HG02884 (cell line): Measurements from ENCODE around the gene GGT7.
A peak's percentile ranks its signal among the peaks of the same experiment; 100 is the strongest.
"Not testable (repeated sequence)": the region's sequence is repeated elsewhere in the genome, so short reads cannot be mapped to it uniquely, and the experiment has no call there.

Experiments used
- ATAC-seq: cut with Tn5 transposase; IDR thresholded peaks from one replicate; pipeline ENCODE4 v1.9.1; 2021; ENCODE audit warnings: mild to moderate bottlenecking, moderate library complexity; ENCODE audit not compliant: unreplicated experiment

Gene GGT7

DNA sequence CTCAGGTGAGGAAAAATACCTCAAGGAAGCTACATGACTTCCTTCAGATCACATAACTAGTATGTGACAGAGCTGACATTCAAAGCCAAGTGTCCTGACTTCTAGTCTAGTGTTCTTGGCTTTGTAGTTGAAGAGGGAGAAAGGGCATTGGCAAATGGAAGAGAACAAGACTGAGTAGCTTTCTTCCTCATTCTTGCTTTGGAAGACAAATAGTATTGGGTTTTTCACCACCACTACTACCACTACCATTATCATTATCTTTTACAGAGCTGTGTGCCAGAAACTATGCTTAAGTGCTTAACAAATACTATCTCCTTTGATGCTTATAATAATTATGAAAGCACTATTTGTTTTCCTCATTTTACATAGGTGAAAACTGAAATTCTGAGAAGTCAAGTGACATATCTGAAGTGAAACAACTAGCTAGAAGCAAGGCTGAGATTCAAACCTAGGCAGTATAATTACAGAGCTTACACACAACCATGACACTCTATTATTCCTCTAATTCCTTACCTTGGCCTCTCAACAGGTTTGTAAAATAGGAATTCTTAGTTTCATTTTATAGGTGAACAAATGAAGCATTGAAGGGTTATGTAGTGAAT lies 10.5 kb upstream of the GGT7 start:
- no peak for ATAC-seq

DNA sequence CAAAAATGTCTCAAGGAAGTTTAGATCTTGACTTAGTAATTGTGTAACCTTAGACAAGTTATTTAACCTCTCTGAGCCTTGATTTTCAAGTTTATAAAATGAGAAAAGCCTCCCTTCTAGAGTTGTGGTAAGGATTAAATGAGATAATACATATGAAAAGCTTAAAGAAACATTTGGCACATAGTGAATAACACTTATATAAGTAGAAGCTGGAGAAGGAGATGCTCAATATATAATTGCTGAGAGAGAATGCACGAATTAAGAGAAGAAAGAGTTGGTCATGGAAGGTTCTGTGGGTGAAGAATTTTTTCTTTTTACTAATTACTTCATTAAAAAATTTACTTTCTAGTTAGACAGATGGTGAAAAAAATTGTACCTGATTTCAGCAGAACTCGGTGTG lies 9.0 kb upstream of the GGT7 start:
- ATAC-seq = no peak

- not testable (repeated sequence) for ATAC-seq
Measured at GRCh38 chr20:34880971-34881370, 8.3 kb upstream of the GGT7 start.

- ATAC-seq = no peak
Measured at GRCh38 chr20:34880215-34880850, 7.7 kb upstream of the GGT7 start.

- ATAC-seq = peak; percentile 29
Measured at GRCh38 chr20:34876406-34877282, 4.0 kb upstream of the GGT7 start, which contains the start of gene ACSS2. Gene ACSS2 (plus strand): TSS chr20:34876612. CDS start chr20:34876646, 34 bp downstream.

DNA sequence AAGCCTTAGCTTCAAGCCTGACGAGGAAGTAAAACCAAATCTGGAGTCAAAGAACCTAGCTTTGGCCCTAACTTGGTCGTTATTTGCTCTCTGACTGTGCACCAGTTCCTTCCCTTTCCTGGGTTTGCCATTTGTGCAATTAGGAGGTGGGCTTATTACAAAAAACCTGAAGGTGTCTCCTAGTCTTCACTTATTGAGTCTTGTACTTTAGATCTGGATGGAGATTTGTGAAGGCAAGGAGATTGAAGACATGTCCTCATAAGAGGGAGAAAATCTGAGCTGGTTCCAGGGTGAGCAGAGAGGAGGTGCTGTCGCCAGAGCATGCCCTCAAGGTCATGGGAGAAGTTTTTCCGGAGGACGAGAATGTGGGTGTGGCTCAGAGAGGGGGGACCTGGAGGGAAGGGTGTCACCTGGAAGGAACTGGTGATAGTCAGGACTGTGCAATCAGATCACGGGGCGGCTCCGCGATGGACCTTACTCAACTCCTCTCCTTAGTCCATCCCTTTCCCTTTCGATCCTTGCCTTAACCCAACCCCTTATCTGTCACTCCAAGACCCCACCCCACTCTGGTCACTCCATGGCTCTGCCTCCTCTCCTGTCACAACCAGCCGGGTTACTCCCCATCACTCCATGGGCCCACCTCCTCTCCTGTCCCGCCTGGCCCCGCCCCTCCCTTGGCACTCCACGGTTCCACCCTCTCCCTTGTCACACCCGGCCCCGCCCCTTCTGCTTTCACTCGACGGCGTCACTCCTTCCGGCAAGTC lies 3.2 kb upstream of the GGT7 start:
- peak; percentile 66 for ATAC-seq

GRCh38 chr20:34874094-34874654 lies 1.5 kb upstream of the GGT7 start:
- no peak for ATAC-seq

DNA sequence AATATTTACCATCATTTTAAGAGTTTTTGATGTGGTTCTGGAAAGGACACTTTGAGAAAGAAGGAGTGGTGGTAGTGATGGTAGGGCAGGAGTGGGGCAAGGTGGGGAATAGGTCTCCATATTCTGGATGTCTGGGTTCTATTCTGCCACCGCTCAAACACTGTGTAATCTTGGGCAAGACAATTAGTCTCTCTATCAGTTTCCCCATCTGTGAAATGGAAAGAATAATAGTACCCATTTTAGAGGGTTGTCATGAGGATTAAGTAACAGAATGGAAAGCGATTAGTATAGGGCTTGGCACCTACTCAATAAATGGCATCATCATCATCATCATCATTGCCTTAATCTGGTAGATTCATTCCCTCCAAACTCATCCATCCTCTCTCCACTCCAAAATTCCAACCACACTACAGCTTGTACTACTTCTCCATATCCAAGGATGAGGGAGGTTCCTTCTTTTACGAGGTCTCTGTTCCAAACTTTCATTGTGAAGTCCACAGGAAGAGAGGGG lies 982 bp upstream of the GGT7 start:
- no peak for ATAC-seq

GRCh38 chr20:34871966-34872621 lies 562 bp downstream of the GGT7 start:
- no peak for ATAC-seq

- no peak for ATAC-seq
Measured at GRCh38 chr20:34871320-34871926, 1.2 kb downstream of the GGT7 start.

DNA sequence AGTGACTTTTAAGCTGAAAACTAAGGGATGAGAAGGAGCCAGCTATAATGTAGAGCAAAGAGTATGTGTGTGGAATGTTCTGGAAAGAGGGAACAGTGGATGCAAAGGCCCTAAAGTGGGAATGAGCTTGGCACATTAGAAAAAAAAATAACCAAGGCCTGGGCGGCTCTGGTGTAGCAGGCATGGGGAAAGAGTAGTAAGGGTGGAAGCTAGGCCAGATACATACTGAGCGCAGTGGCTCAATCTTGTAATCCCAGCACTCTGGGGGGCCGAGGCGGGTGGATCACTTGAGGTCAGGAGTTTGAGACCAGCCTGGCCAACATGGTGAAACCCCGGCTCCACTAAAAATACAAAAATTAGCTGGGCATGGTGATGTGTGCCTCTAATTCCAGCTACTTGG lies 8.4 kb downstream of the GGT7 start:
- no peak for ATAC-seq

GRCh38 chr20:34863421-34863965 lies 9.2 kb downstream of the GGT7 start:
- no peak for ATAC-seq

- no peak for ATAC-seq
Measured at GRCh38 chr20:34862724-34863123, 9.9 kb downstream of the GGT7 start.

DNA sequence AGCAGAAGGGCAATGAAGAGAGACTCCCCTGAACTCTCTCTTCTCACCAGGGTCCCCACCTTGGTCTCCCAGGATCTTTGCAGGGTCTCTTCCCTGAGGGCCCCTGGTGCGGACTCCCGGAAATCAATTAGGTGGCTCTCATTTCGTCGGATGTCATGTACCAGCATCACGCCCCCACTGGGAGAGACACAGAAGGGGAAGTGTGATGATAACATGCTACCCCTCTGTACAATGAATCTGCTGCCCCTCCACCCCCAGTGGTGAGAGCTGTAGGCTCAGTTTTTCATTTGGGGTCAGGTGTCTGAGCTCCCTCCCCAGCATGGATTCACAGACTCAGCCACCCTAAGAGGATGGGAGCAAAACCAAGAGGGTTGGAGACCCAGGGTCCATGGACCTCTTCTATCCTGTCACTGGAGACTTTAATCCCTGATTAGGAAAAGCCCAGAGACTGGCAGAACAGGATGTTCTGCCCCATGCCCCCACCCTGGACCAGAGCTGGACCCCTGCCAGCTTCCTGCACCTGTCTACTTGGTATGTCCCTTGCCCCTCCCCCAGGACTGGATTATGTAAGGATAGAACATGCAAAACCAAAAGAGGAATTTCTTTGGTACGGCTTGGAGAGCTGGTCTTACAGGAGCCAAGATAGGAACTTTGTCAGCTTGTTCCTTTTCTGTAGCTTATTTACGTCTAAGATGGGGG lies 11.1 kb downstream of the GGT7 start:
- ATAC-seq = no peak

GRCh38 chr20:34859826-34860545 lies 12.7 kb downstream of the GGT7 start:
- no peak for ATAC-seq

DNA sequence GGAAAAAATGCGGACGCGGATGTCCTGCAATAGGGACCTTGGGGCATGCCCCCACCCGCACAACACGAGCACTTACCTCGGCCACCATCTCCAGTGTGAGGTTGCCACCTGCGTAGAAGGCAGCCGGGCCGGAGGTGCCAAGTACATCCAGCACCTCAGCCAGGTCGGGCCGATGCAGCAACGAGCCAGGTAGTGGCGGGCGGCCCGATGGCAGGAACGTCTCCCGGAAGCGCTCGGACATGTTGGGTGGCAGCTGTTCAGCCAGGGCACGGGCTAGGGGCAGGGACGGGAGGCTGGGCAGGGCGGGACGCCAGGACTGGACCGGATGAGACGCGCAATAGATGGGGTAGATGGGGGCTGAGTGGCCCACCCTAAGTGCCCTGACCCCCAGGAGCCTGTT lies 13.3 kb downstream of the GGT7 start:
- no peak for ATAC-seq

- no peak for ATAC-seq
Measured at GRCh38 chr20:34852298-34852697, 20.4 kb downstream of the GGT7 start.

GRCh38 chr20:34850969-34851368 lies 21.7 kb downstream of the GGT7 start:
- no peak for ATAC-seq
